Endothelial cell of umbilical vein (primary cell): ENCODE data around the gene CNEP1R1. TPM values are rescaled to one million over a fixed set of nuclear protein-coding genes. Genes with fewer than 3 reads are reported as not detected.

ENCODE experiments used
- BruUV-seq: library from RNA; stranded (reverse); fragments of 400-500 nt; replicated peaks from 2 replicates; lab custom pipeline; 2021; lab: Mats Ljungman, UMichigan
- CTCF ChIA-PET: fragments of 300-600, 350-600 bp; sonication (Branson Sonifier 250); formaldehyde crosslinking; loops from one replicate; lab custom pipeline; 2021; ENCODE audit warnings: antibody characterized with exemption, inconsistent platforms; lab: Charles Lee
- POLR2A ChIA-PET: fragments of 300-600, 350-600 bp; sonication (Branson Sonifier 250); formaldehyde crosslinking; loops from one replicate; lab custom pipeline; 2021; ENCODE audit warnings: antibody characterized with exemption, inconsistent platforms; lab: Charles Lee
- DNase-seq: peaks from one replicate; pipeline ENCODE4 v3.0.0-alpha.2; 2011; ENCODE audit warnings: low read depth, low spot score
- FAIRE-seq: peaks from 2 replicates; lab custom pipeline; 2011; peaks lifted over from hg19 to GRCh38; lab: Jason Lieb, UNC
- H2AFZ ChIP-seq: 2 replicates; pipeline ENCODE4 v1.6.0; 2012; ENCODE audit warnings: low read depth, low read length, control low read depth, inconsistent platforms
- H3K27ac ChIP-seq: 2 replicates; pipeline ENCODE4 v1.5.1; 2011; ENCODE audit warnings: low read depth, mild to moderate bottlenecking, control low read depth, low read length, moderate library complexity; ENCODE audit not compliant: insufficient read depth
- H3K27me3 ChIP-seq, 2 experiments: 2 replicates each; pipeline versions ENCODE4 v1.6.0 to v1.6.1; 2011; ENCODE audit warnings: low read length in 2 of 2, mixed read lengths in 1 of 2; ENCODE audit not compliant: control insufficient read depth in 2 of 2, insufficient read depth in 2 of 2
- H3K36me3 ChIP-seq, 2 experiments: 2 replicates in 1 of 2; 3 replicates in 1 of 2; pipeline ENCODE4 v1.5.1; 2011; ENCODE audit warnings: low read length in 2 of 2, mild to moderate bottlenecking in 1 of 2, moderate library complexity in 1 of 2; ENCODE audit not compliant: control insufficient read depth in 2 of 2, insufficient read depth in 2 of 2; ENCODE audit errors: extremely low read depth in 1 of 2
- H3K4me1 ChIP-seq: 3 replicates; pipeline ENCODE4 v1.5.1; 2011; ENCODE audit warnings: mild to moderate bottlenecking, low read length; ENCODE audit not compliant: control insufficient read depth, insufficient read depth; ENCODE audit errors: extremely low read depth
- H3K4me2 ChIP-seq: 2 replicates; pipeline ENCODE4 v1.6.1; 2011; ENCODE audit warnings: low read length, control low read depth, mixed read lengths; ENCODE audit not compliant: insufficient read depth
- H3K4me3 ChIP-seq, 3 experiments: fragments of 200-600 bp in 1 of 3; sonication (generic), shearing (Covaris generic) in 1 of 3; replicated peaks in 1 of 3; 2 replicates each; pipeline ENCODE4 v1.5.1; 2011 to 2016; ENCODE audit warnings: control low read depth in 3 of 3, low read length in 3 of 3, mild to moderate bottlenecking in 2 of 3, inconsistent platforms in 1 of 3, low read depth in 1 of 3, moderate library complexity in 1 of 3; ENCODE audit not compliant: insufficient read depth in 1 of 3
- H3K79me2 ChIP-seq: 2 replicates; pipeline ENCODE4 v1.6.0; 2012; ENCODE audit warnings: low read length, inconsistent platforms; ENCODE audit not compliant: control insufficient read depth, insufficient read depth
- H3K9ac ChIP-seq: replicated peaks from 2 replicates; pipeline ENCODE3; 2011; ENCODE audit warnings: low read length, control low read depth; ENCODE audit not compliant: insufficient read depth; ENCODE audit errors: extremely low read depth
- H3K9me1 ChIP-seq: replicated peaks from 3 replicates; pipeline ENCODE4 v1.6.0; 2011; ENCODE audit warnings: mild to moderate bottlenecking, low read length; ENCODE audit not compliant: control insufficient read depth, insufficient read depth; ENCODE audit errors: extremely low read depth
- H3K9me3 ChIP-seq: replicated peaks from 2 replicates; pipeline ENCODE4 v1.5.1; 2012; ENCODE audit warnings: low read length, inconsistent platforms; ENCODE audit not compliant: control insufficient read depth, insufficient read depth
- H4K20me1 ChIP-seq: replicated peaks from 2 replicates; pipeline ENCODE3; 2011; ENCODE audit warnings: mild to moderate bottlenecking, low read length; ENCODE audit not compliant: control insufficient read depth, insufficient read depth; ENCODE audit errors: extremely low read depth
- CTCF ChIP-seq, 2 donors: IDR thresholded peaks; 1 replicate in 1 of 2; 2 replicates in 1 of 2; pipeline ENCODE4 v1.5.1; 2011; ENCODE audit warnings: low read length in 2 of 2, mild to moderate bottlenecking in 2 of 2, moderate library complexity in 2 of 2, control low read depth in 1 of 2, inconsistent platforms in 1 of 2, low read depth in 1 of 2; ENCODE audit not compliant: insufficient read depth in 1 of 2; ENCODE audit errors: extremely low read depth in 1 of 2
- EZH2 ChIP-seq: IDR thresholded peaks from 2 replicates; pipeline ENCODE4 v1.6.1; 2012; ENCODE audit warnings: borderline replicate concordance, low read depth, mild to moderate bottlenecking, moderate library complexity, low read length, inconsistent platforms; ENCODE audit not compliant: severe bottlenecking
- FOS ChIP-seq: IDR thresholded peaks from 2 replicates; pipeline ENCODE4 v1.6.1; 2011; ENCODE audit warnings: mild to moderate bottlenecking, low read length, moderate library complexity, borderline replicate concordance; ENCODE audit not compliant: insufficient read depth
- GATA2 ChIP-seq: IDR thresholded peaks from 2 replicates; pipeline ENCODE4 v1.7.0; 2011; ENCODE audit warnings: low read depth, mild to moderate bottlenecking, moderate library complexity, mixed read lengths, low read length; ENCODE audit not compliant: insufficient read length, insufficient read depth
- JUN ChIP-seq: IDR thresholded peaks from 2 replicates; pipeline ENCODE4 v1.6.1; 2011; ENCODE audit warnings: borderline replicate concordance, low read depth; ENCODE audit not compliant: insufficient read length, insufficient read depth
- MAX ChIP-seq: IDR thresholded peaks from 2 replicates; pipeline ENCODE4 v1.6.1; 2011; ENCODE audit not compliant: insufficient read depth, insufficient read length
- MYC ChIP-seq: IDR thresholded peaks from one replicate; pipeline ENCODE4 v1.6.1; 2011; ENCODE audit warnings: mild to moderate bottlenecking, low read depth, low read length
- POLR2A ChIP-seq: IDR thresholded peaks from 2 replicates; pipeline ENCODE4 v1.6.1; 2012; ENCODE audit warnings: low read depth, mild to moderate bottlenecking, control low read depth, low read length
- POLR2AphosphoS5 ChIP-seq: IDR thresholded peaks from 2 replicates; pipeline ENCODE4 v1.6.1; 2012; ENCODE audit warnings: low read depth, mild to moderate bottlenecking, control low read depth, low read length, moderate library complexity; ENCODE audit not compliant: insufficient read depth
- dilution Hi-C: fragments of 300-500 bp; cut with MboI; formaldehyde crosslinking; loops from one replicate; pipeline ENCODE4 v1.15.0; 2019; ENCODE audit warnings: low sequenced_read_pairs; ENCODE audit not compliant: extremely low pct_ligation_motif_present
- intact Hi-C: fragments of 100-400 bp; cut with micrococcal nuclease; formaldehyde crosslinking; loops from one replicate; pipeline ENCODE4 v1.10.0; 2022
- polyA plus RNA-seq, 4 experiments: library from polyadenylated mRNA; depleted of rRNA in 3 of 4; stranded (reverse) in 3 of 4; unstranded in 1 of 4; fragments of >200 nt; gene quantifications; 2 replicates each; pipeline versions ENCODE4 v1.2.1 to v1.2.3, GENCODE V29; 2011 to 2012; ENCODE audit warnings: missing spikeins in 1 of 4
- total RNA-seq: library from RNA; stranded (reverse); gene quantifications from 2 replicates; pipeline ENCODE4 v1.2.3, GENCODE V29; 2021

CNEP1R1 gene
- total and polyA plus RNA-seq, 2 donors (not counting 3 experiments of a cell fraction or from before 2014, with no cell fraction given): 15.3 to 23.2 TPM

- H2AFZ ChIP-seq: no peak overlapping the region
- H3K36me3 ChIP-seq: peaks cover 0 to 9% of the 10 kb centered on the region in 2 experiments
- H3K4me2 ChIP-seq: no peak overlapping the region
- H3K27ac ChIP-seq: no peak overlapping the region
- dilution Hi-C loops (no loop called here), intact Hi-C loops (no loop called here)
- no peaks in the 10 kb centered on the region for H3K9me1 ChIP-seq
- POLR2A ChIA-PET: no interaction called here
- no peak overlapping the region for H3K9ac ChIP-seq
- H3K79me2 ChIP-seq: peaks cover 41% of the 10 kb centered on the region
- CTCF ChIA-PET: interaction anchor here (4.3 to 7.3 kb wide), 2 partner anchors 46 to 141 kb away, joined by 27 to 193 read pairs; partner anchors contain the start of gene CNEP1R1
- H3K9me3 ChIP-seq: no peaks in the 10 kb centered on the region
- FAIRE-seq: no peak
- no peak for TF ChIP-seq EZH2
- peaks cover 24% of the 10 kb centered on the region for H3K4me1 ChIP-seq
- no peaks in the 10 kb centered on the region for H4K20me1 ChIP-seq
- no peak overlapping the region for H3K4me3 ChIP-seq
- H3K27me3 ChIP-seq: no peaks in the 10 kb centered on the region
- BruUV-seq: no TSS peak
- DNase-seq: peak; percentile 19
These were observed 46.1 kb downstream of the CNEP1R1 start for GRCh38 chr16:50071075-50071671.

GRCh38 chr16:50072730-50073129 is 47.7 kb downstream of the CNEP1R1 start:
- POLR2A ChIA-PET: no interaction called here
- H3K27ac ChIP-seq: no peak overlapping the region
- DNase-seq: no peak
- H3K4me1 ChIP-seq: peaks cover 11% of the 10 kb centered on the region
- no peaks in the 10 kb centered on the region for H3K27me3 ChIP-seq
- H3K9ac ChIP-seq: no peak overlapping the region
- no peaks in the 10 kb centered on the region for H3K9me1 ChIP-seq
- BruUV-seq: no TSS peak
- H3K79me2 ChIP-seq: peaks cover 31% of the 10 kb centered on the region
- H2AFZ ChIP-seq: no peak overlapping the region
- dilution Hi-C loops (no loop called here), intact Hi-C loops (no loop called here)
- H3K4me3 ChIP-seq: no peak overlapping the region
- TF ChIP-seq EZH2 (no peak), CTCF (IDR thresholded peaks at IDR 0.05; ENCODE audit: extremely low read depth in 1 of 2, insufficient read depth in 1 of 2, low read depth in 1 of 2, low read length in 2 of 2) (no peak), MAX (no peak), POLR2A (no peak), FOS (no peak), MYC (no peak), JUN (no peak), GATA2 (no peak), POLR2AphosphoS5 (no peak)
- no peak overlapping the region for H3K4me2 ChIP-seq
- no peaks in the 10 kb centered on the region for H4K20me1 ChIP-seq
- no peaks in the 10 kb centered on the region for H3K9me3 ChIP-seq
- FAIRE-seq: no peak
- H3K36me3 ChIP-seq: peaks cover 0 to 9% of the 10 kb centered on the region in 2 experiments
- CTCF ChIA-PET: interaction anchor here (0.5 to 2.7 kb wide), 2 partner anchors 138 to 206 kb away, joined by 3 to 13 read pairs; no protein-coding TSS in a partner anchor
